ENCODE results near the gene PIGQ. TPM values are rescaled to one million over a fixed set of nuclear protein-coding genes. Genes with fewer than 3 reads are reported as not detected.

PIGQ gene
- total RNA-seq, 1 donor = 29.1 TPM

GRCh38 chr16:578870-579405, 9.2 kb downstream of the PIGQ start:
- peak; percentile 88 for TF ChIP-seq CTCF (IDR thresholded peaks at IDR 0.05; ENCODE audit: insufficient read depth, low read length)
- DNase-seq (ENCODE audit: low read depth) = peak; percentile 72
- H3K4me3 ChIP-seq (ENCODE audit: low read depth, low read length) = no peak overlapping the region

- TF ChIP-seq CTCF (IDR thresholded peaks at IDR 0.05; ENCODE audit: insufficient read depth, low read length) = no peak
- H3K4me3 ChIP-seq (ENCODE audit: low read depth, low read length) = no peak overlapping the region
- no peak for DNase-seq (ENCODE audit: low read depth)
Observed at GRCh38 chr16:580141-580945, 10.6 kb downstream of the PIGQ start.

GRCh38 chr16:580946-581498, 11.3 kb downstream of the PIGQ start:
- H3K4me3 ChIP-seq (ENCODE audit: low read depth, low read length) = no peak overlapping the region
- TF ChIP-seq CTCF (IDR thresholded peaks at IDR 0.05; ENCODE audit: insufficient read depth, low read length) = no peak
- DNase-seq (ENCODE audit: low read depth) = no peak

GRCh38 chr16:582218-582613, 12.4 kb downstream of the PIGQ start:
- TF ChIP-seq CTCF (IDR thresholded peaks at IDR 0.05; ENCODE audit: insufficient read depth, low read length) = no peak
- H3K4me3 ChIP-seq (ENCODE audit: low read depth, low read length) = no peak overlapping the region
- DNase-seq (ENCODE audit: low read depth) = no peak

- no peak overlapping the region for H3K4me3 ChIP-seq (ENCODE audit: low read depth, low read length)
- no peak for DNase-seq (ENCODE audit: low read depth)
- TF ChIP-seq CTCF (IDR thresholded peaks at IDR 0.05; ENCODE audit: insufficient read depth, low read length) = no peak
Observed at GRCh38 chr16:582614-583331, 13.0 kb downstream of the PIGQ start.

GRCh38 chr16:583470-583814, 13.7 kb downstream of the PIGQ start:
- no peak for TF ChIP-seq CTCF (IDR thresholded peaks at IDR 0.05; ENCODE audit: insufficient read depth, low read length)
- DNase-seq (ENCODE audit: low read depth) = no peak
- H3K4me3 ChIP-seq (ENCODE audit: low read depth, low read length) = no peak overlapping the region
